PC-9 (cell line): ENCODE results near the gene GNMT. TPM values are rescaled to one million over a fixed set of nuclear protein-coding genes. Genes with fewer than 3 reads are reported as not detected.

Experiments used
- BruUV-seq: library from RNA; stranded (reverse); fragments of 400-500 nt; replicated peaks from 2 replicates; lab custom pipeline; 2021; lab: Mats Ljungman, UMichigan
- CTCF ChIA-PET: fragments of 300-600 bp; sonication (Branson Sonifier 250); formaldehyde crosslinking; loops from one replicate; lab custom pipeline; 2022; ENCODE audit warnings: antibody characterized with exemption; lab: Charles Lee
- POLR2A ChIA-PET: fragments of 300-600 bp; sonication (Branson Sonifier 250); formaldehyde crosslinking; loops from one replicate; lab custom pipeline; 2022; ENCODE audit warnings: antibody characterized with exemption; ENCODE audit not compliant: unreplicated experiment; lab: Charles Lee
- DNase-seq, 2 experiments: peaks; one replicate each; pipeline versions ENCODE4 v3.0.0 to v3.0.0-alpha.2; 2015 to 2022; ENCODE audit warnings: mixed read lengths in 1 of 2
- H2AFZ ChIP-seq: fragments of 200-600 bp; sonication (generic); 2 replicates; pipeline ENCODE4 v1.8.1; 2017; ENCODE audit warnings: antibody characterized with exemption
- H3F3A ChIP-seq: fragments of 200-600 bp; sonication (generic); 2 replicates; pipeline ENCODE4 v1.8.1; 2017; ENCODE audit warnings: antibody characterized with exemption, mild to moderate bottlenecking, low read depth; ENCODE audit not compliant: insufficient read depth
- H3K27ac ChIP-seq: fragments of 200-600 bp; sonication (generic); 2 replicates; pipeline ENCODE4 v1.6.1; 2016; ENCODE audit warnings: mixed run types
- H3K27me3 ChIP-seq: fragments of 200-600 bp; sonication (generic); 2 replicates; pipeline ENCODE4 v1.6.1; 2016; ENCODE audit warnings: low read depth, mixed run types; ENCODE audit not compliant: insufficient read depth
- H3K36me3 ChIP-seq: fragments of 200-600 bp; sonication (generic); 2 replicates; pipeline ENCODE4 v1.6.1; 2016; ENCODE audit warnings: low read depth, mixed run types
- H3K4me1 ChIP-seq: fragments of 200-600 bp; sonication (generic); replicated peaks from 2 replicates; pipeline ENCODE4 v1.6.1; 2016; ENCODE audit warnings: mixed run types; ENCODE audit not compliant: insufficient read depth
- H3K4me2 ChIP-seq: fragments of 200-600 bp; sonication (generic); 2 replicates; pipeline ENCODE4 v1.6.1; 2017; ENCODE audit warnings: mixed run types
- H3K4me3 ChIP-seq: fragments of 200-600 bp; sonication (generic); 2 replicates; pipeline ENCODE4 v1.6.1; 2016; ENCODE audit warnings: mixed run types
- H3K79me2 ChIP-seq: fragments of 200-600 bp; sonication (generic); 2 replicates; pipeline ENCODE4 v1.6.1; 2017; ENCODE audit warnings: low read depth, mixed run types
- H3K9me2 ChIP-seq: fragments of 200-600 bp; sonication (generic); 2 replicates; pipeline ENCODE4 v1.8.1; 2017; ENCODE audit warnings: mild to moderate bottlenecking; ENCODE audit not compliant: insufficient read depth
- H3K9me3 ChIP-seq: fragments of 200-600 bp; sonication (generic); 2 replicates; pipeline ENCODE4 v1.8.1; 2016; ENCODE audit warnings: low read depth; ENCODE audit not compliant: insufficient read depth
- H4K20me1 ChIP-seq: fragments of 200-600 bp; sonication (generic); 2 replicates; pipeline ENCODE4 v1.8.1; 2017; ENCODE audit not compliant: insufficient read depth
- EZH2 ChIP-seq: fragments of 200-600 bp; sonication (generic); IDR thresholded peaks from 2 replicates; pipeline ENCODE4 v1.8.0; 2017; ENCODE audit warnings: antibody characterized with exemption, low read depth
- intact Hi-C: fragments of 100-400 bp; cut with micrococcal nuclease; formaldehyde crosslinking; loops from one replicate; pipeline ENCODE4 v1.10.0; 2022; ENCODE audit not compliant: unreplicated experiment
- total RNA-seq: library from RNA; stranded (reverse); gene quantifications from 2 replicates; pipeline ENCODE4 v1.2.3, GENCODE V29; 2021
- TF ChIP-seq, protein P1 (sequence below): fragments of 200-600 bp; sonication (generic); conservative IDR thresholded peaks from 2 replicates; pipeline ENCODE4 v1.6.1; 2017; ENCODE audit warnings: mixed run types, antibody characterized with exemption, mild to moderate bottlenecking, moderate library complexity

Gene GNMT
- total RNA-seq, 1 experiment from 2014 or later, result 0.57 TPM

DNA sequence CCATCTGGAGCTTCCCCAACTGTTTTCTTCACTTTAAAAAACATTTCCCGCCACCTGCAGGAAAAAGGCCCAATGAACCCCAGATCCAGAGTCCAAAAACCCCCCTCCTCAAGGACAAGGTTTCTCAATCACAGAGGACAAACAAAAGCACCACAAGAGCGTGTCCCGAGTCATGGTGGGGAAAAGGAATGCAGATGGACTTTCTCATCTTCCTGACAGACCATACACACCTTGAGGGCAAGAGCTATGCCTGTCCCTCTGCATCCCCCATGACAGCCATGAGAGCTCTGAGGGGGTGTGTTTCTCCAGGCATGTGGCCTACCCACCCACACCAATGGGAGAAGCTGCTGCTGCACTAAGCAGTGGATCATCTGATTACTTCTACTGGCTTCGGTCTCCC is 9.4 kb downstream of the GNMT start:
- Histone ChIP-seq H3F3A (peaks cover 24% of the 10 kb centered on the region), H3K9me3 (no peaks in the 10 kb centered on the region), H3K27ac (no peak overlapping the region), H4K20me1 (no peaks in the 10 kb centered on the region), H3K36me3 (no peaks in the 10 kb centered on the region; the same call in 1 of the 2 replicates), H3K27me3 (no peaks in the 10 kb centered on the region), H3K4me1 (peaks cover 25% of the 10 kb centered on the region), H3K79me2 (no peaks in the 10 kb centered on the region), H3K4me3 (no peak overlapping the region), H3K9me2 (no peaks in the 10 kb centered on the region), H3K4me2 (peak overlapping the region; percentile 59; the same call in 1 of the 2 replicates), H2AFZ (no peak overlapping the region)
- no peak for DNase-seq
- no TSS peak for BruUV-seq
- ChIA-PET POLR2A (interaction anchor here (0.6 to 0.7 kb wide), 3 partner anchors 10 to 556 kb away, joined by 3 to 4 read pairs (median 3); no protein-coding TSS in a partner anchor), CTCF (no interaction called here)
- intact Hi-C loops, result no loop called here
- TF ChIP-seq, protein P1, sequence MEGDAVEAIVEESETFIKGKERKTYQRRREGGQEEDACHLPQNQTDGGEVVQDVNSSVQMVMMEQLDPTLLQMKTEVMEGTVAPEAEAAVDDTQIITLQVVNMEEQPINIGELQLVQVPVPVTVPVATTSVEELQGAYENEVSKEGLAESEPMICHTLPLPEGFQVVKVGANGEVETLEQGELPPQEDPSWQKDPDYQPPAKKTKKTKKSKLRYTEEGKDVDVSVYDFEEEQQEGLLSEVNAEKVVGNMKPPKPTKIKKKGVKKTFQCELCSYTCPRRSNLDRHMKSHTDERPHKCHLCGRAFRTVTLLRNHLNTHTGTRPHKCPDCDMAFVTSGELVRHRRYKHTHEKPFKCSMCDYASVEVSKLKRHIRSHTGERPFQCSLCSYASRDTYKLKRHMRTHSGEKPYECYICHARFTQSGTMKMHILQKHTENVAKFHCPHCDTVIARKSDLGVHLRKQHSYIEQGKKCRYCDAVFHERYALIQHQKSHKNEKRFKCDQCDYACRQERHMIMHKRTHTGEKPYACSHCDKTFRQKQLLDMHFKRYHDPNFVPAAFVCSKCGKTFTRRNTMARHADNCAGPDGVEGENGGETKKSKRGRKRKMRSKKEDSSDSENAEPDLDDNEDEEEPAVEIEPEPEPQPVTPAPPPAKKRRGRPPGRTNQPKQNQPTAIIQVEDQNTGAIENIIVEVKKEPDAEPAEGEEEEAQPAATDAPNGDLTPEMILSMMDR, result no peak
- no peak for TF ChIP-seq EZH2

- H3F3A ChIP-seq, result peaks cover 33% of the 10 kb centered on the region
- intact Hi-C loops, result no loop called here
- H3K36me3 ChIP-seq, result no peaks in the 10 kb centered on the region; the same call in 1 of the 2 replicates
- no TSS peak for BruUV-seq
- POLR2A ChIA-PET, result interaction anchor here (0.7 kb wide), 1 partner anchor 13 kb away, joined by 6 read pairs; the partner anchor contains the start of gene PPP2R5D
- H3K4me1 ChIP-seq, result peaks cover 25% of the 10 kb centered on the region
- CTCF ChIA-PET, result no interaction called here
- no peaks in the 10 kb centered on the region for H3K9me3 ChIP-seq
- H3K4me3 ChIP-seq, result no peak overlapping the region; the same call in 1 of the 2 replicates
- H3K9me2 ChIP-seq, result no peaks in the 10 kb centered on the region
- TF ChIP-seq EZH2, result no peak
- TF ChIP-seq, protein P1, result no peak
- no peaks in the 10 kb centered on the region for H3K79me2 ChIP-seq
- H2AFZ ChIP-seq, result no peak overlapping the region
- DNase-seq, result peak; percentile 21 to 70
- no peaks in the 10 kb centered on the region for H4K20me1 ChIP-seq
- peak overlapping the region; percentile 66 for H3K27ac ChIP-seq
- H3K27me3 ChIP-seq, result no peaks in the 10 kb centered on the region
- peak overlapping the region; percentile 59 for H3K4me2 ChIP-seq
These were observed 10.5 kb downstream of the GNMT start for GRCh38 chr6:42970871-42971612.

DNA sequence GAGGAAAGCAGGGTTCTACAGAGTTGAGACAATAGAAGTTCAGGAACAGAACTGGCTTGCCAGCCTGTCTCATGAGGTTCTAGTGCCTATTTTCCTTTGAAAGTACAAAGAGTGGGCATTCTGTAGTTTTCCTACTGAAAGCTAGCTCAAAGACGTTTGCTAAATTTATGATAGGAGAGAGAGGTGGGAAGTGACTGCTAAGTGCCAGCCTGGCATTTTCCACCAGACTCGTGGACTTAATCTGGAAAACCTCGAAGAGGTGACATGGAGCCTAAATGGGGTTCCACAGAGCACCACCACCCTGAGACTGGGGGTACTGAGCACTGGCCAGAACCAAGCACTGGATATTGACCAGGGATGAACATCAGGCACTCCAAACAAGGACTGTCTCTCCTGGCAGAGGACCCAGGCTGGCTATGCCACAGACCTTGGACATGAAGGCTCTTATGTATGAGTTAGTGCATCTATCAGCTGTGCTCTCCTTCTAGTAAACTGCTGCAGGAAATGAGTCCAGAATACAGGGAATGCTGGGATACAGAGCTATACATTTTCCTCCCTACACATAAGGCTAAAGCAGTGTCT is 11.3 kb downstream of the GNMT start:
- no TSS peak for BruUV-seq
- peaks cover 30% of the 10 kb centered on the region for H3K4me1 ChIP-seq
- intact Hi-C loops, result no loop called here
- ChIA-PET CTCF (no interaction called here), POLR2A (no interaction called here)
- H3K4me2 ChIP-seq, result no peak overlapping the region
- no peak overlapping the region for H2AFZ ChIP-seq
- TF ChIP-seq EZH2, result no peak
- TF ChIP-seq, protein P1, result no peak
- H3K27me3 ChIP-seq, result no peaks in the 10 kb centered on the region
- peaks cover 7% of the 10 kb centered on the region for H3K79me2 ChIP-seq
- no peak for DNase-seq
- H3K9me3 ChIP-seq, result no peaks in the 10 kb centered on the region
- H3K36me3 ChIP-seq, result peaks cover 6% of the 10 kb centered on the region; the same call in 1 of the 2 replicates
- no peaks in the 10 kb centered on the region for H4K20me1 ChIP-seq
- peak overlapping the region; percentile 66 for H3K27ac ChIP-seq
- H3F3A ChIP-seq, result peaks cover 39% of the 10 kb centered on the region
- no peak overlapping the region for H3K4me3 ChIP-seq
- no peaks in the 10 kb centered on the region for H3K9me2 ChIP-seq
